CD4-positive, CD25-positive, alpha-beta regulatory T cell (primary cell): ENCODE results near the gene DLG2. TPM values are rescaled to one million over a fixed set of nuclear protein-coding genes. Genes with fewer than 3 reads are reported as not detected.

Experiments
- ATAC-seq, 2 donors: fragments of 150-1000 bp; cut with Tn5 transposase; one replicate each; pipeline ENCODE4 v1.10.0; 2021; ENCODE audit warnings: low read depth in 2 of 2, moderate number of reproducible peaks in 2 of 2, moderate library complexity in 1 of 2
- DNase-seq, 3 donors: peaks; one replicate each; pipeline versions ENCODE4 v3.0.0 to v3.0.0-alpha.2; 2012 to 2022; ENCODE audit warnings: mixed read lengths in 1 of 3
- H3K27ac ChIP-seq: one replicate; pipeline ENCODE4 v1.7.0; 2013; ENCODE audit warnings: mild to moderate bottlenecking, low read length; ENCODE audit not compliant: insufficient read depth, poor library complexity, severe bottlenecking
- H3K27me3 ChIP-seq: one replicate; pipeline ENCODE4 v1.7.0; 2013; ENCODE audit warnings: low read length; ENCODE audit not compliant: control insufficient read depth, insufficient read depth
- H3K36me3 ChIP-seq: one replicate; pipeline ENCODE4 v1.7.0; 2013; ENCODE audit warnings: mild to moderate bottlenecking, low read length, moderate library complexity; ENCODE audit not compliant: control insufficient read depth, insufficient read depth
- H3K4me1 ChIP-seq: 2 replicates; pipeline ENCODE4 v1.7.0; 2013; ENCODE audit warnings: mild to moderate bottlenecking, low read length; ENCODE audit not compliant: insufficient read depth, control insufficient read depth, poor library complexity, severe bottlenecking
- H3K4me3 ChIP-seq: one replicate; pipeline ENCODE4 v1.7.0; 2013; ENCODE audit warnings: low read depth, mild to moderate bottlenecking, low read length, moderate library complexity
- H3K9me3 ChIP-seq, 2 experiments: 1 replicate in 1 of 2; 2 replicates in 1 of 2; pipeline ENCODE4 v1.7.0; 2013; ENCODE audit warnings: low read length in 2 of 2, mild to moderate bottlenecking in 1 of 2, moderate library complexity in 1 of 2; ENCODE audit not compliant: control insufficient read depth in 2 of 2
- H3K27ac Mint-ChIP-seq, 3 donors: one replicate each; pipeline ENCODE4 v1.8.0; 2020 to 2022; ENCODE audit warnings: mild to moderate bottlenecking in 3 of 3, mixed read lengths in 3 of 3, moderate library complexity in 2 of 3
- H3K27me3 Mint-ChIP-seq: one replicate; pipeline ENCODE4 v1.8.0; 2022; ENCODE audit warnings: mild to moderate bottlenecking, mixed read lengths
- H3K36me3 Mint-ChIP-seq: one replicate; pipeline ENCODE4 v1.8.0; 2020; ENCODE audit warnings: mixed read lengths
- H3K4me1 Mint-ChIP-seq, 4 donors: one replicate each; pipeline ENCODE4 v1.8.0; 2020 to 2022; ENCODE audit warnings: mixed read lengths in 4 of 4, mild to moderate bottlenecking in 1 of 4
- H3K4me3 Mint-ChIP-seq, 4 donors: one replicate each; pipeline ENCODE4 v1.8.0; 2020 to 2022; ENCODE audit warnings: mild to moderate bottlenecking in 4 of 4, mixed read lengths in 4 of 4, moderate library complexity in 3 of 4
- H3K9me3 Mint-ChIP-seq, 7 donors: one replicate each; pipeline ENCODE4 v1.8.0; 2020 to 2022; ENCODE audit warnings: mixed read lengths in 7 of 7, mild to moderate bottlenecking in 3 of 7, moderate library complexity in 2 of 7
- polyA plus RNA-seq, 4 donors: library from polyadenylated mRNA; unstranded; fragments of 300-500 nt; fragmentation: Illumina TruSeq; gene quantifications; one replicate each; pipeline ENCODE4 v1.2.3, GENCODE V29; 2021
- total RNA-seq: library from RNA; stranded (reverse); gene quantifications from one replicate; pipeline ENCODE4 v1.2.3, GENCODE V29; 2022

Gene DLG2
- total and polyA plus RNA-seq, 5 donors from 2014 or later, result 0.26 to 2.0 (median 0.94) TPM

GRCh38 chr11:85086504-85087284 lies 540.5 kb downstream of the DLG2 start:
- no peak overlapping the region for H3K27ac ChIP-seq
- DNase-seq, result no peak

GRCh38 chr11:85076535-85077330 lies 550.4 kb downstream of the DLG2 start:
- ATAC-seq, result no peak
- no peaks in the 10 kb centered on the region for H3K36me3 Mint-ChIP-seq

More at GRCh38 chr11:85086504-85087284, 540.5 kb downstream of the DLG2 start:
- peaks cover 2 to 50% (median 16%) of the 10 kb centered on the region in 7 donors for H3K9me3 Mint-ChIP-seq
- Histone ChIP-seq H3K27me3 (no peaks in the 10 kb centered on the region), H3K9me3 (peaks cover 5 to 8% of the 10 kb centered on the region in 2 experiments), H3K4me1 (no peaks in the 10 kb centered on the region), H3K4me3 (no peak overlapping the region), H3K36me3 (no peaks in the 10 kb centered on the region)
- no peak overlapping the region for H3K27ac Mint-ChIP-seq
- no peaks in the 10 kb centered on the region for H3K27me3 Mint-ChIP-seq
- H3K36me3 Mint-ChIP-seq, result no peaks in the 10 kb centered on the region
- no peak overlapping the region for H3K4me3 Mint-ChIP-seq
- H3K4me1 Mint-ChIP-seq, result no peaks in the 10 kb centered on the region
- ATAC-seq, result no peak

GRCh38 chr11:85062659-85063058 lies 564.5 kb downstream of the DLG2 start:
- Histone ChIP-seq H3K9me3 (peaks cover 0 to 8% of the 10 kb centered on the region in 2 experiments), H3K36me3 (no peaks in the 10 kb centered on the region), H3K27ac (no peak overlapping the region), H3K4me3 (no peak overlapping the region), H3K27me3 (no peaks in the 10 kb centered on the region), H3K4me1 (no peaks in the 10 kb centered on the region)
- no peak for ATAC-seq
- Mint-ChIP-seq H3K36me3 (no peaks in the 10 kb centered on the region), H3K9me3 (peaks cover 0 to 22% (median 4%) of the 10 kb centered on the region in 7 donors), H3K27ac (no peak overlapping the region), H3K4me3 (no peak overlapping the region), H3K27me3 (no peaks in the 10 kb centered on the region), H3K4me1 (no peaks in the 10 kb centered on the region)
- no peak for DNase-seq

More at GRCh38 chr11:85076535-85077330, 550.4 kb downstream of the DLG2 start:
- H3K4me1 ChIP-seq, result no peaks in the 10 kb centered on the region
- H3K9me3 ChIP-seq, result peaks cover 0 to 2% of the 10 kb centered on the region in 2 experiments
- Mint-ChIP-seq H3K4me3 (no peak overlapping the region), H3K4me1 (no peaks in the 10 kb centered on the region), H3K27me3 (no peaks in the 10 kb centered on the region), H3K9me3 (peaks cover 0 to 30% (median 6%) of the 10 kb centered on the region in 7 donors), H3K27ac (no peak overlapping the region)
- no peaks in the 10 kb centered on the region for H3K27me3 ChIP-seq
- H3K36me3 ChIP-seq, result no peaks in the 10 kb centered on the region
- DNase-seq, result no peak
- no peak overlapping the region for H3K27ac ChIP-seq
- no peak overlapping the region for H3K4me3 ChIP-seq

GRCh38 chr11:85052636-85053035 lies 574.5 kb downstream of the DLG2 start:
- no peaks in the 10 kb centered on the region for H3K4me1 ChIP-seq
- H3K36me3 ChIP-seq, result no peaks in the 10 kb centered on the region
- peaks cover 0 to 4% of the 10 kb centered on the region in 2 experiments for H3K9me3 ChIP-seq
- no peak overlapping the region for H3K27ac Mint-ChIP-seq
- H3K27me3 ChIP-seq, result no peaks in the 10 kb centered on the region
- H3K27ac ChIP-seq, result no peak overlapping the region
- no peak for DNase-seq
- H3K4me1 Mint-ChIP-seq, result no peaks in the 10 kb centered on the region
- H3K9me3 Mint-ChIP-seq, result peaks cover 0 to 24% (median 1%) of the 10 kb centered on the region in 7 donors
- ATAC-seq, result no peak
- no peak overlapping the region for H3K4me3 ChIP-seq
- no peaks in the 10 kb centered on the region for H3K36me3 Mint-ChIP-seq
- H3K27me3 Mint-ChIP-seq, result peaks cover 4% of the 10 kb centered on the region
- no peak overlapping the region for H3K4me3 Mint-ChIP-seq

- Mint-ChIP-seq H3K4me1 (no peaks in the 10 kb centered on the region), H3K36me3 (no peaks in the 10 kb centered on the region), H3K4me3 (no peak overlapping the region), H3K27me3 (peaks cover 4% of the 10 kb centered on the region), H3K9me3 (peaks cover 0 to 25% (median 3%) of the 10 kb centered on the region in 7 donors), H3K27ac (no peak overlapping the region)
- ATAC-seq (no peak), DNase-seq (no peak)
- Histone ChIP-seq H3K36me3 (no peaks in the 10 kb centered on the region), H3K27ac (no peak overlapping the region), H3K9me3 (peaks cover 0 to 4% of the 10 kb centered on the region in 2 experiments), H3K4me1 (no peaks in the 10 kb centered on the region), H3K4me3 (no peak overlapping the region), H3K27me3 (no peaks in the 10 kb centered on the region)
Observed at GRCh38 chr11:85048801-85049200, 578.3 kb downstream of the DLG2 start.

- Histone ChIP-seq H3K4me3 (no peak overlapping the region), H3K36me3 (no peaks in the 10 kb centered on the region), H3K27ac (no peak overlapping the region), H3K9me3 (no peaks in the 10 kb centered on the region), H3K4me1 (no peaks in the 10 kb centered on the region), H3K27me3 (no peaks in the 10 kb centered on the region)
- Mint-ChIP-seq H3K4me1 (no peaks in the 10 kb centered on the region), H3K27ac (peak overlapping the region in 1 of 3 donors; percentile 11), H3K27me3 (peaks cover 4% of the 10 kb centered on the region), H3K36me3 (no peaks in the 10 kb centered on the region), H3K4me3 (no peak overlapping the region), H3K9me3 (peaks cover 0 to 23% (median 10%) of the 10 kb centered on the region in 7 donors)
- DNase-seq, result no peak
- ATAC-seq, result no peak
Observed at GRCh38 chr11:85045716-85046115, 581.4 kb downstream of the DLG2 start.

DNA sequence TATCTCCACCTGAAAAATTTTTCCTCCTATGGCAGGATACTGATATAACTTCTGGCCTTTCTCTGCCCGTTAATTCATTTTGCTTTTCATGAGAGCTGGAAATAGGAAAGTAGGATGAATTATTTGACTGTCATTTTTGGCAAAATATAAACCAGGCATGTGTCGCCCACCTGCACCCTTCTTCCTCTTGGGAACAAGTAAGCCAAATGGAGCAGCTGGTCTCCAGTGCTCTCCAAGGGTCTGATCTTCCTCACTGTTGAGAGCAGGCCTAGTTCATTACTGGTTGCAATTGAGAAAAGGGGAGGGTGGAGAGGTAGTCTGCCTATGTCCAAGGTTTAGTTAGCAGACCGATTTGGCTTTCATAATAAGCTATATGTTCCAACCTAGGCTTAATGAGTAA lies 582.2 kb downstream of the DLG2 start:
- Histone ChIP-seq H3K36me3 (no peaks in the 10 kb centered on the region), H3K27me3 (no peaks in the 10 kb centered on the region), H3K4me1 (no peaks in the 10 kb centered on the region), H3K9me3 (no peaks in the 10 kb centered on the region), H3K4me3 (no peak overlapping the region), H3K27ac (no peak overlapping the region)
- Mint-ChIP-seq H3K9me3 (peaks cover 0 to 23% (median 10%) of the 10 kb centered on the region in 7 donors), H3K36me3 (no peaks in the 10 kb centered on the region), H3K27ac (no peak overlapping the region), H3K4me1 (no peaks in the 10 kb centered on the region), H3K27me3 (no peaks in the 10 kb centered on the region), H3K4me3 (no peak overlapping the region)
- ATAC-seq (no peak), DNase-seq (no peak)
